Panc1 (cell line): ENCODE data around the gene TET3. TPM values are rescaled to one million over a fixed set of nuclear protein-coding genes. Genes with fewer than 3 reads are reported as not detected.

ENCODE experiments used
- ATAC-seq: fragments of 200-7000 bp; cut with Tn5 transposase; 2 replicates; pipeline ENCODE4 v1.9.1; 2020; ENCODE audit warnings: mild to moderate bottlenecking, moderate library complexity
- BruUV-seq: library from RNA; stranded (reverse); fragments of 400-500 nt; replicated peaks from 2 replicates; lab custom pipeline; 2021; lab: Mats Ljungman, UMichigan
- CTCF ChIA-PET: fragments of 300-600 bp; sonication (Branson Sonifier 250); formaldehyde crosslinking; loops from one replicate; lab custom pipeline; 2022; ENCODE audit warnings: antibody characterized with exemption; lab: Charles Lee
- POLR2A ChIA-PET: fragments of 300-600 bp; sonication (Branson Sonifier 250); formaldehyde crosslinking; loops from one replicate; lab custom pipeline; 2022; ENCODE audit warnings: antibody characterized with exemption; lab: Charles Lee
- DNase-seq: peaks from one replicate; pipeline ENCODE4 v3.0.0-alpha.2; 2010; ENCODE audit warnings: low read depth, low spot score
- H3K27ac ChIP-seq: 2 replicates; pipeline ENCODE4 v1.5.1; 2011; ENCODE audit warnings: mild to moderate bottlenecking, low read length, inconsistent platforms
- H3K27me3 ChIP-seq: fragments of 200-500 bp; sonication (Bioruptor generic); 2 replicates; pipeline ENCODE4 v1.6.0; 2014; ENCODE audit warnings: low read length, inconsistent platforms; ENCODE audit not compliant: control insufficient read depth, insufficient read depth
- H3K36me3 ChIP-seq: fragments of 200-500 bp; sonication (Bioruptor generic); 2 replicates; pipeline ENCODE4 v1.5.1; 2014; ENCODE audit warnings: inconsistent platforms, mild to moderate bottlenecking, low read length, moderate library complexity; ENCODE audit not compliant: control insufficient read depth, insufficient read depth
- H3K4me1 ChIP-seq: 2 replicates; pipeline ENCODE4 v1.5.1; 2011; ENCODE audit warnings: inconsistent platforms, mild to moderate bottlenecking, low read length, moderate library complexity; ENCODE audit not compliant: control insufficient read depth, insufficient read depth
- H3K4me3 ChIP-seq, 2 experiments: 2 replicates each; pipeline ENCODE4 v1.5.1; 2011 to 2012; ENCODE audit warnings: low read depth in 2 of 2, low read length in 2 of 2, mild to moderate bottlenecking in 2 of 2, inconsistent platforms in 1 of 2, moderate library complexity in 1 of 2
- H3K9me3 ChIP-seq: fragments of 200-500 bp; sonication (Bioruptor generic); 2 replicates; pipeline ENCODE4 v1.5.1; 2014; ENCODE audit warnings: low read depth, mild to moderate bottlenecking, inconsistent platforms, low read length, moderate library complexity; ENCODE audit not compliant: control insufficient read depth, insufficient read depth
- CTCF ChIP-seq: fragments of 450-650 bp; IDR thresholded peaks from 2 replicates; pipeline ENCODE4 v1.5.1; 2017; ENCODE audit warnings: mild to moderate bottlenecking
- POLR2AphosphoS5 ChIP-seq: IDR thresholded peaks from 2 replicates; pipeline ENCODE4 v1.6.1; 2012; ENCODE audit warnings: mild to moderate bottlenecking, low read depth, low read length, moderate library complexity
- REST ChIP-seq, 2 experiments: IDR thresholded peaks; 2 replicates each; pipeline ENCODE4 v1.6.1; 2011 to 2012; ENCODE audit warnings: low read depth in 2 of 2, control low read depth in 1 of 2, low read length in 1 of 2, mild to moderate bottlenecking in 1 of 2, moderate library complexity in 1 of 2; ENCODE audit not compliant: insufficient read depth in 1 of 2
- SIN3A ChIP-seq: IDR thresholded peaks from 2 replicates; pipeline ENCODE4 v1.6.1; 2012; ENCODE audit warnings: low read depth, mild to moderate bottlenecking, low read length, moderate library complexity, borderline replicate concordance; ENCODE audit not compliant: insufficient read depth
- TCF7L2 ChIP-seq: IDR thresholded peaks from 2 replicates; pipeline ENCODE4 v1.6.1; 2011; ENCODE audit warnings: mild to moderate bottlenecking, low read depth, low read length, inconsistent platforms
- in situ Hi-C: cut with HindIII; loops from 2 replicates; pipeline ENCODE4 v1.10.0; 2016; ENCODE audit warnings: low sequenced_read_pairs, low pct_unique_long_range_greater_than_20kb
- intact Hi-C: fragments of 100-400 bp; cut with micrococcal nuclease; formaldehyde crosslinking; loops from one replicate; pipeline ENCODE4 v1.10.0; 2022; ENCODE audit not compliant: unreplicated experiment
- total RNA-seq: library from RNA; stranded (reverse); gene quantifications from one replicate; pipeline ENCODE4 v1.2.1, GENCODE V29; 2021; ENCODE audit not compliant: unreplicated experiment

TET3 gene
- total RNA-seq, 1 experiment from 2014 or later: 13.1 TPM

- H3K27me3 ChIP-seq: no peaks in the 10 kb centered on the region
- intact Hi-C loops (no loop called here), in situ Hi-C loops (no loop called here)
- ATAC-seq (no peak), DNase-seq (no peak)
- no peaks in the 10 kb centered on the region for H3K4me1 ChIP-seq
- H3K27ac ChIP-seq: no peak overlapping the region
- CTCF ChIA-PET: no interaction called here
- BruUV-seq: no TSS peak
- POLR2A ChIA-PET: no interaction called here
- H3K36me3 ChIP-seq: no peaks in the 10 kb centered on the region
- H3K9me3 ChIP-seq: no peaks in the 10 kb centered on the region
- H3K4me3 ChIP-seq: no peak overlapping the region
- TF ChIP-seq CTCF (no peak), SIN3A (no peak), POLR2AphosphoS5 (no peak), REST (IDR thresholded peaks at IDR 0.05; ENCODE audit: insufficient read depth in 1 of 2, low read depth in 2 of 2, low read length in 1 of 2) (no peak), TCF7L2 (no peak)
Measured at GRCh38 chr2:74031959-74032287, 47.2 kb downstream of the TET3 start.

DNA sequence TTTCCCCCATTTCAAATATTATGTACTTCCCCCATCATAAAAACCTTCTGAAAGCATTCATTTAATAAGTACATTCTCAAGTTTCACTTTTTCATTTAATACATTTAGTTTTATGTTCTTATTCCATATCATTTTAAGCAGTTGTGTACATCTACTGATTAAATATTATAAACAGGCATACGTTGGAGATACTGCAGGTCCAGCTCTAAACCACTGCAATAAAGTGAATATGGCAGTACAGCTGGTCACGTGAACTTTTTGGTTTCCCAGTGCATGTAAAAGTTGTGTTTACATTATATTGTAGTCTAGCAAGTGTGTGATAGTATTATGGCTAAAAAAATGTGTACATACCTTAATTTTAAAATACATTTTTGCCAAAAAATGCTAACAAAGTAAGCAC lies 48.7 kb downstream of the TET3 start:
- no peak for ATAC-seq
- no peak for TF ChIP-seq TCF7L2
- no peak for TF ChIP-seq POLR2AphosphoS5
- TF ChIP-seq REST (IDR thresholded peaks at IDR 0.05; ENCODE audit: insufficient read depth in 1 of 2, low read depth in 2 of 2, low read length in 1 of 2): no peak

More for the DNA sequence above, 48.7 kb downstream of the TET3 start:
- Histone ChIP-seq H3K36me3 (no peaks in the 10 kb centered on the region), H3K4me3 (no peak overlapping the region), H3K27ac (no peak overlapping the region), H3K9me3 (no peaks in the 10 kb centered on the region), H3K4me1 (no peaks in the 10 kb centered on the region), H3K27me3 (no peaks in the 10 kb centered on the region)
- CTCF ChIA-PET: no interaction called here
- no TSS peak for BruUV-seq
- intact Hi-C loops (no loop called here), in situ Hi-C loops (no loop called here)
- POLR2A ChIA-PET: no interaction called here
- no peak for DNase-seq

Other genes starting within 250 kb of the TET3 start
- gene TPRKB, start 247.6 kb upstream of the TET3 start, total RNA-seq: 38.5 TPM
- gene DUSP11, start 204.8 kb upstream of the TET3 start, total RNA-seq: 16.9 TPM
- gene C2orf78, start 200.7 kb upstream of the TET3 start, total RNA-seq: not detected
- gene STAMBP, start 155.9 kb upstream of the TET3 start, total RNA-seq: 49.0 TPM
- 0.23 TPM for gene ACTG2, start 91.9 kb upstream of the TET3 start, total RNA-seq
- 78.5 TPM for gene DGUOK, start 58.0 kb upstream of the TET3 start, total RNA-seq
- 69.7 TPM for gene BOLA3, start 163.0 kb downstream of the TET3 start, total RNA-seq
- 184 TPM for gene MOB1A, start 194.0 kb downstream of the TET3 start, total RNA-seq
- gene MTHFD2, start 213.7 kb downstream of the TET3 start, total RNA-seq: 215 TPM